NB4 (cell line): ENCODE measurements around the gene ACSM6.

Source experiments
- CTCF ChIP-seq: IDR thresholded peaks from one replicate; pipeline ENCODE4 v1.5.1; 2012; ENCODE audit warnings: low read depth, low read length
- MAX ChIP-seq: IDR thresholded peaks from 2 replicates; pipeline ENCODE4 v1.6.1; 2011; ENCODE audit warnings: low read depth, low read length
- MYC ChIP-seq: IDR thresholded peaks from 2 replicates; pipeline ENCODE4 v1.6.1; 2011; ENCODE audit warnings: low read depth, low read length
- POLR2A ChIP-seq: IDR thresholded peaks from 2 replicates; pipeline ENCODE4 v1.6.1; 2011; ENCODE audit warnings: mild to moderate bottlenecking; ENCODE audit not compliant: insufficient read length; ENCODE audit errors: extremely low read depth

DNA sequence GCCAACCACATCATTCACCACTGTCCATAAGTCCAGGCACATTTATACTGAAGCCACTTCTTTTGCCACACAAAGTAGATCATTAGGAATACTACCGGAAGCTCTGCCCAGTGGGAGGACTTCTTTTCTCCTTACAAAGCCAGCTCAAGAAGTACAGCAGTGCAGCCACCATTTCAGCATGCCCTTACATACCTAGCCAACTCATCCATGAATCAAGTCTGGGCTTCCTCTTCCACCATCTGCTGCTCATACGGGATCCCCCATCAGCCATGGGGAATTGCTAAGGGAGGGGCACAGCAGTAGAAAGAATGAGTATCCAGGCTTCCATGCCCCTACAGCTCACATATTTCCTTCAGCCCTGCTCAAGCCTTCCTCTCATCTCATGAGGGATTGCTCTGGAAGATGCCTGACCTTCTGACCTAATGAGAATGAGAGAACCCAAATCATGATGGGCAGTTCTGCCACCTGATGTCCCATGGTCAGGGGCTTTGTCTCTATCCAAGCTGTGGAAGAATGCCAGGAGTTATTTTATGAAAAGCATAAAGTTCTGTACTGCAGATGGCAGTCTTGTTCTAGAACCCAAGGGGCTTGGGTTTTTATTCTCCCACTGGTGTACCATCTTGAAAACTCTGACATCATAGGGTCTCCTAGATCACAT, 39.5 kb downstream of the ACSM6 start:
- TF ChIP-seq CTCF, result no peak
- TF ChIP-seq POLR2A, result no peak
- TF ChIP-seq MAX, result no peak
- TF ChIP-seq MYC, result no peak
